ENCODE measurements around the gene BAZ1B.
"Not testable (repeated sequence)": the region's sequence is repeated elsewhere in the genome, so short reads cannot be mapped to it uniquely, and the experiment has no call there.

Gene BAZ1B

DNA sequence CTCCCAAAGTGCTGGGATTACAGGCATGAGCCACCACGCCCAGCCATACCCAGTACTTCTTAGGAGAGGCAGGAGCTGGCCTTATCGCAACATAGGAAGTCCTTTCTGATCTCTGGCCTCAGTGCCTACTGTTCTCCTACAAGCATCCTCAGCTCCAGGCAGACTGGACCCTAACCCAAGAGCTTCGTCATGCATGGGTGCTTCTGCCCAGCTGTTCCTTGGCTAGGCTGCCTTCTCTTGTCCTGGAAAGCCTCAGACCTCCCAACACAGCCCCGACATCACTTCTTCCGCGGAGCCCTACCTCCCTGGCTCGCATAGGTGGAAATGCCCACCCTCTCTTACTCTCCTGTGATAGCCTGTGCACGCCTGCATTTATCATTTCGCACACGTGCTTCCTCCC is 19.6 kb upstream of the BAZ1B start:
- H3K27ac ChIP-seq = no peak overlapping the region

GRCh38 chr7:73539709-73540108 is 17.6 kb upstream of the BAZ1B start:
- H3K27ac ChIP-seq = no peak overlapping the region
- H3K4me3 ChIP-seq = no peak overlapping the region

More for the DNA sequence above, 19.6 kb upstream of the BAZ1B start:
- H3K4me3 ChIP-seq = no peak overlapping the region

DNA sequence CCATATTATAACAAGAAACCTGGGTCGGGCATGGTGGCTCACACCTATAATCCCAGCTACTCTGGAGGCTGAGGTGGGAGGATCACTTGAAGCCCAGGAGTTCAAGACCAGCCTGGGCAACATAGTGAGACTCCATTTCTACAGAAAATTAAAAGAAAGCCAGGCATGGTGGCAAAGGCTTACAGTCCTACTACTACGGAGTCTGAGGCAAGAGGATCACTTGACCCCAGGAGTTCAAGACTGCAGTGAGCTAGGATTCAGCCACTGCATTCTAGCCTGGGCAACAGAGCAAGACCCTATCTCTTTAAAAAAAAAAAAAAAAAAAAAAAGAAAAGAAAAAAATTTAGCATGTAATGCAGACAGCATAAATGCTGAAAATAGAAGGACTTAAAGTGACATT is 16.4 kb upstream of the BAZ1B start:
- not testable (repeated sequence) for H3K27ac ChIP-seq, H3K4me3 ChIP-seq

DNA sequence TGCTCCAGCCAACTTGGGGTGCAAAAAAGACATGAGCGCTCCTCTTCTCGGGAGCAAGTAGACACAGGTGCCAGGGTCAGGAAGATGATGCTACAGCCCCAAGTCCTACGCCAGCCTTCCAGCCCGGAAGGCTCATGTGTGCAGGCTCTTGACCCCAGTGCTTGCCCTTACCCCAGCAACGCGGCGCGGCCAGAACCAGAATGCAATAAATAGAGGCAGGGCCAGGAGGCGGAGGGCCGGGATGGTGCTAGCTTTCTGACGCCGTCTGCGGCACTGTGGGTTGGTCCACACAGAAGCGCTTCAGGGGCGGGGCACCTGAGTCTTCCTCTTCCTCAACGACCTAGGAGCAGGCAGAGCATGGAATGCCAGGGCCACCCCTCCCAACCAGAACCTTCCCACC is 15.0 kb upstream of the BAZ1B start:
- no peak overlapping the region for H3K27ac ChIP-seq
- H3K4me3 ChIP-seq = no peak overlapping the region

DNA sequence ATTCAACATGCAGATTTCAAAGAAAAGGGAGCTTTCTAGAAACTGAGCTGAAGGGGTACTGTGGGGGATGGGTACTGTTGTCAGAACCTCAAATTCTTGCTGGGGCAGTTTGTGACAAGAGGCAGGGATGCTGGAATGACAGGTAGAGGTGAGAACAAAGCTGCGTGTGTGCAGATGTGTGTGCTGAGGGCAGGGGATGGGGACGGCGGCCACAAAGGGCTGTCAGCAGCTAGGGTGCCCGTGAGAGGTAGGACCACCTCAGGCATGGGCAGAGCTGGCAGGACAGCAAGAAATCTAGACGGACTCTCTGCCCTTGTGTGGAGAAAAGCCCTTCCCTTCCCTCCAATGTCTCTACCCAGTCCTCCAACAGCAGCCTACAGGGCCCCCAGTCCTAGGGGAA is 14.4 kb upstream of the BAZ1B start:
- no peak overlapping the region for H3K27ac ChIP-seq
- H3K4me3 ChIP-seq = no peak overlapping the region

- H3K27ac ChIP-seq, H3K4me3 ChIP-seq: not testable (repeated sequence)
These were observed 13.8 kb upstream of the BAZ1B start for GRCh38 chr7:73535918-73536317.

- Histone ChIP-seq H3K4me3 (no peak overlapping the region), H3K27ac (no peak overlapping the region)
These were observed 11.6 kb upstream of the BAZ1B start for GRCh38 chr7:73533742-73534141.

- no peak overlapping the region for H3K4me3 ChIP-seq
- H3K27ac ChIP-seq = no peak overlapping the region
These were observed 10.1 kb upstream of the BAZ1B start for GRCh38 chr7:73532224-73532623.

GRCh38 chr7:73530800-73531199 is 8.7 kb upstream of the BAZ1B start:
- Histone ChIP-seq H3K4me3 (no peak overlapping the region), H3K27ac (no peak overlapping the region)

DNA sequence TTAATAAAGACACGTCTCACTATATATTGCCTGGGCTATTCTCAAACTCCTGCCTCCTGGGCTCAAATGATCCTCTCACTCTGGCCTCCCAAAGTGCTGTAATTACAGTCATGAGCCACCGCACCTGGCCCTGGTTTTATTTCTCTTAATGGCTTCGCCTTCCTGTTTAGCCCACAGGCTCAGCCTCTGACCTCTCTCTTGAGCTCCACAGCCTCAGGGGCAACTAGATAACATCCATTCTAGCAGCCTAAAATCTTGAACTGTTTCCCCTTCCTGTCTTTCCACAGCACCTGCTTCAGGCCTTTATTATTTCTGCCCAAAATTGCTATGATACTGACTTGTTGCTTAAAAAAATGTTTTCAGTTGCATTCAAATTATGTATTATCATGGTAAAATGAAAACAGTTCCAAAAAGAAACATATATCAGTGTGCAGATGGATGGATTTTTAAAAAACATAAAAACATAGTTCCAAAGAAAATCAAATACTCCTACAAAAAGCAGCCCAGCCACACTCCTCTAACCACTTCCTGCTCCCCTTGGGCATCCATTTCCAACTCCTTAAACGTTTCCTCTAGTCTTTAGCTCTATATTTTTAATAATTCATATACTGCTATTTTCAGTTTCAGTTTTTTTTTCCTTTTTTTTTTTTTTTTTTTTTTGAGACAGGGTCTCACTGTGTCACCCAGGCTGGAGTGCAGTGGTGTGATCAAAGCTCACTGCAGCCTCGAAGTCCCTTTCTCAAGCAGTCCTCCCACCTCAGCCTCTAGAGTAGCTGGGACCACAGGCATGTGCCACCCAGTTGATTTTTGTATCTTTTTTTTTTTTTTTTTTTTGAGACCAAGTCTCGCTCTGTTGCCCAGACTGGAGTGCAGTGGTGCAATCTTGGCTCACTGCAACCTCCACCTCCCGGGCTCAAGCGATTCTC is 5.1 kb upstream of the BAZ1B start:
- no peak overlapping the region for H3K4me3 ChIP-seq
- H3K27ac ChIP-seq = peak overlapping the region in 4 of 21 experiments; percentile 0 to 56 (median 34)

- not testable (repeated sequence) for H3K4me3 ChIP-seq
- peak overlapping the region in 7 of 21 experiments; percentile 3 to 56 (median 16) for H3K27ac ChIP-seq
These were observed 4.0 kb upstream of the BAZ1B start for GRCh38 chr7:73526158-73526494.

GRCh38 chr7:73521636-73522104 is 423 bp downstream of the BAZ1B start:
- Histone ChIP-seq H3K4me3 (peak overlapping the region; percentile 67 to 97 (median 89)), H3K27ac (peak overlapping the region; percentile 76 to 98 (median 90))

GRCh38 chr7:73520673-73521635 is 1.1 kb downstream of the BAZ1B start:
- Histone ChIP-seq H3K4me3 (peak overlapping the region; percentile 67 to 97 (median 89)), H3K27ac (peak overlapping the region; percentile 76 to 98 (median 90))

DNA sequence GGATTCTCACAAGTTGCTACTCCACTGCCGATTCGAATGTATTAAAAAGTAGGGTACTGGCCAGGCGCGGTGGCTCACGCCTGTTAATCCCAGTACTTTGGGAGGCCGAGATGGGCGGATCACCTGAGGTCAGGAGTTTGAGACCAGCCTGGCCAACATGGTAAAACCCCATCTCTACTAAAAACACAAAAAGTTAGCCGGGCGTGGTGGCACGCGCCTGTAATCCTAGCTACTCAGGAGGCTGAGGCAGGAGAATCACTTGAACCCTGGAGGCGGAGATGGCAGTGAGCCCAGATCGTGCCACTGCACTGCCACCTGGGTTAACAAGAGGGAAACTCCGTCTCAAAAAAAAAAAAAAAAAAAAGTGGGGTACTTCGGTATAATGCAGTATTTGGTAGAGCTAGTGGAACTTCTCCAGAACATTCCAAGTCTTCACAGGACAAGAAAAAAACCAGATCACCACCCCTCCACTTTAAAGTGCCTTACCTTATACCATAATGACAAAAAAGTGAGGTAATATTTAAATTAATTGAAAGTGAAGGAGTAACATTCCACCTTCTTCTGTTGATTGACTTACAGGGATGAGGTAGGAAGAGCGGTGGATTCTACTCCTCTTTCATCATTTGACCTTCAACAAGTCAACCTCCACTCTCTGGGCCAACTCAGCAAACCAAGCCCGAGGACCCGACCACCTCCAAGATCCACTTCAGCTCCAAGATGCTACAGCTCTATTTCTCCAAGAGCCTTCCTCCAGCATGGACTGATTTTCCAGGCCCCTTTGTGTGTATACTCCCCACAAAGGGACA is 2.0 kb downstream of the BAZ1B start:
- Histone ChIP-seq H3K4me3 (peak overlapping the region; percentile 1 to 97 (median 73)), H3K27ac (peak overlapping the region in 14 of 21 experiments; percentile 25 to 98 (median 92))

- Histone ChIP-seq H3K27ac (no peak overlapping the region), H3K4me3 (no peak overlapping the region)
These were observed 3.6 kb downstream of the BAZ1B start for GRCh38 chr7:73518470-73518869.

DNA sequence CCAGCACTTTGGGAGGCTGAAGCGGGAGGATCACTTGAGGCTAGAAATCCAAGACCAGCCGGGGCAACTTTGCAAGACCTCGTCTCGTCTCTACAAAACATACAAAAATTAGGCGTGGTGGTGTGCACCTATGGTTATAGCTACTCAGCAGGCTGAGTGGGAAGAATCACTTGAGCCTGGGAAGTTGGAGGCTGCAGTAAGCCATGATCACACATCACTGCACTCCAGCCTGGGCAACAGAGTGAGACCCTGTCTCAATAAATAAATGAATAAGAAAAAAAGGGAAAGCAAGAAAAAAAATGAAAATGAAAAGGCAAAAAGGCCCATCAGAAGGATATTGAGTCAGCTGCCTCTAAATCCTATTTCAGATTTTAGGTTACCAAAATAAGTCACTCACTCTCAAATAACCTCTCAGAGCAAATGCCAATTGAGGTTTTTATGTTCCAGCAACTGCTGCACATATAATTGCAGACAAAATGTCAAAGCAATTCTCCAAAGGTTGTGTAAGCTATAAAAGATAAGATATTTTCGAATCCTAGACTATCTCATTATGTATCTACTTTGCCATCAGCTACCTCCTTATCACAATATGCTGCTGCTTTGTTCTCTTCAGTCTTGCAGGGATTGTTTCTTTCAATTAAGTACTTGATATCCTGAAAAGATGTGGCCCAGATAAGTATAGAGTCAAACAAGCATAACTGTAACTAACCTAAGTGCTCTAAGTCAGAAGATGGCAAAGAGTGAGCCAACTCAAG is 4.7 kb downstream of the BAZ1B start:
- no peak overlapping the region for H3K27ac ChIP-seq
- no peak overlapping the region for H3K4me3 ChIP-seq

GRCh38 chr7:73515178-73515577 is 6.9 kb downstream of the BAZ1B start:
- no peak overlapping the region for H3K4me3 ChIP-seq
- no peak overlapping the region for H3K27ac ChIP-seq

GRCh38 chr7:73512018-73512780 is 9.9 kb downstream of the BAZ1B start:
- Histone ChIP-seq H3K4me3 (no peak overlapping the region), H3K27ac (no peak overlapping the region)
